Gastroesophageal sphincter (tissue), 3 donors: ENCODE results near the gene CCDC88C.

Source experiments
- CTCF ChIP-seq, 4 experiments: fragments of 200-600 bp in 2 of 4; fragments of 450-650 bp in 2 of 4; sonication (generic) in 1 of 4; IDR thresholded peaks; one replicate each; pipeline ENCODE4 v1.5.1; 2017 to 2019; ENCODE audit warnings: antibody characterized with exemption in 4 of 4, mild to moderate bottlenecking in 2 of 4, moderate library complexity in 2 of 4
- EP300 ChIP-seq: sonication (generic); formaldehyde crosslinking; IDR thresholded peaks from one replicate; pipeline ENCODE4 v1.6.1; 2017; ENCODE audit warnings: antibody characterized with exemption, mild to moderate bottlenecking
- POLR2A ChIP-seq, 2 donors: fragments of 450-650 bp; IDR thresholded peaks; one replicate each; pipeline ENCODE4 v1.6.1; 2017; ENCODE audit warnings: antibody characterized with exemption in 2 of 2, mild to moderate bottlenecking in 2 of 2, moderate library complexity in 1 of 2
- POLR2AphosphoS5 ChIP-seq: sonication (generic); formaldehyde crosslinking; IDR thresholded peaks from one replicate; pipeline ENCODE4 v1.6.1; 2017; ENCODE audit warnings: antibody characterized with exemption

- TF ChIP-seq EP300 (no peak), CTCF (IDR thresholded peaks at IDR 0.05) (no peak), POLR2A (IDR thresholded peaks at IDR 0.05) (no peak), POLR2AphosphoS5 (no peak)
These were observed 22.2 kb downstream of the CCDC88C start for GRCh38 chr14:91395466-91395865.
